ENCODE results near the gene BRSK2. TPM values are rescaled to one million over a fixed set of nuclear protein-coding genes. Genes with fewer than 3 reads are reported as not detected.

BRSK2 gene
- total and polyA plus RNA-seq, 4 donors = 0.55 to 1.0 (median 0.62) TPM

GRCh38 chr11:1401171-1401445 is 11.4 kb downstream of the BRSK2 start:
- H3K4me1 ChIP-seq (ENCODE audit: control insufficient read depth in 1 of 2, insufficient read depth in 2 of 2, low read length in 2 of 2) = no peaks in the 10 kb centered on the region
- DNase-seq (peak in 1 of 2 donors; percentile 29), ATAC-seq (ENCODE audit: low FRiP score) (no peak)
- no peak overlapping the region for H3K27ac ChIP-seq (ENCODE audit: low read depth in 1 of 2, low read length in 2 of 2)
- H3K4me3 ChIP-seq (ENCODE audit: low read length in 2 of 2) = no peak overlapping the region
- H3K36me3 ChIP-seq (ENCODE audit: control insufficient read depth in 1 of 2, insufficient read depth in 2 of 2, low read length in 1 of 2) = no peaks in the 10 kb centered on the region
- H3K27me3 ChIP-seq (ENCODE audit: control insufficient read depth in 1 of 2, insufficient read depth in 2 of 2, low read length in 1 of 2) = no peaks in the 10 kb centered on the region
- 81 to 86% methylated on average over 11 of the region's 11 CpGs for WGBS, 2 donors
- intact Hi-C loops (cut with DNase I) = no loop called here
- no peaks in the 10 kb centered on the region for H3K9me3 ChIP-seq (ENCODE audit: control insufficient read depth, low read length)

- no peak overlapping the region for H3K27ac ChIP-seq (ENCODE audit: low read depth in 1 of 2, low read length in 2 of 2)
- intact Hi-C loops (cut with DNase I) = no loop called here
- no peaks in the 10 kb centered on the region for H3K27me3 ChIP-seq (ENCODE audit: control insufficient read depth in 1 of 2, insufficient read depth in 2 of 2, low read length in 1 of 2)
- DNase-seq (peak; percentile 81 to 94), ATAC-seq (ENCODE audit: low FRiP score) (peak; percentile 47)
- no peaks in the 10 kb centered on the region for H3K4me1 ChIP-seq (ENCODE audit: control insufficient read depth in 1 of 2, insufficient read depth in 2 of 2, low read length in 2 of 2)
- H3K36me3 ChIP-seq (ENCODE audit: control insufficient read depth in 1 of 2, insufficient read depth in 2 of 2, low read length in 1 of 2) = no peaks in the 10 kb centered on the region
- no peaks in the 10 kb centered on the region for H3K9me3 ChIP-seq (ENCODE audit: control insufficient read depth, low read length)
- H3K4me3 ChIP-seq (ENCODE audit: low read length in 2 of 2) = no peak overlapping the region
- 19% methylated on average over 15 to 23 of the region's 23 CpGs for WGBS, 2 donors
Measured at GRCh38 chr11:1401656-1402221, 12.0 kb downstream of the BRSK2 start.

- DNase-seq (peak in 1 of 2 donors; percentile 41), ATAC-seq (ENCODE audit: low FRiP score) (no peak)
- intact Hi-C loops (cut with DNase I) = no loop called here
- H3K4me3 ChIP-seq (ENCODE audit: low read length in 2 of 2) = no peak overlapping the region
- 67 to 71% methylated on average over 22 to 23 of the region's 23 CpGs for WGBS, 2 donors
- no peaks in the 10 kb centered on the region for H3K4me1 ChIP-seq (ENCODE audit: control insufficient read depth in 1 of 2, insufficient read depth in 2 of 2, low read length in 2 of 2)
- no peaks in the 10 kb centered on the region for H3K27me3 ChIP-seq (ENCODE audit: control insufficient read depth in 1 of 2, insufficient read depth in 2 of 2, low read length in 1 of 2)
- H3K36me3 ChIP-seq (ENCODE audit: control insufficient read depth in 1 of 2, insufficient read depth in 2 of 2, low read length in 1 of 2) = no peaks in the 10 kb centered on the region
- no peak overlapping the region for H3K27ac ChIP-seq (ENCODE audit: low read depth in 1 of 2, low read length in 2 of 2)
- no peaks in the 10 kb centered on the region for H3K9me3 ChIP-seq (ENCODE audit: control insufficient read depth, low read length)
Measured at GRCh38 chr11:1402355-1403077, 12.8 kb downstream of the BRSK2 start.

- 92 to 95% methylated on average over 15 to 16 of the region's 16 CpGs for WGBS, 2 donors
- ATAC-seq (ENCODE audit: low FRiP score) (no peak), DNase-seq (peak in 1 of 2 donors; percentile 37)
- Histone ChIP-seq H3K4me3 (ENCODE audit: low read length in 2 of 2) (no peak overlapping the region), H3K4me1 (ENCODE audit: control insufficient read depth in 1 of 2, insufficient read depth in 2 of 2, low read length in 2 of 2) (no peaks in the 10 kb centered on the region), H3K9me3 (ENCODE audit: control insufficient read depth, low read length) (no peaks in the 10 kb centered on the region), H3K36me3 (ENCODE audit: control insufficient read depth in 1 of 2, insufficient read depth in 2 of 2, low read length in 1 of 2) (no peaks in the 10 kb centered on the region), H3K27me3 (ENCODE audit: control insufficient read depth in 1 of 2, insufficient read depth in 2 of 2, low read length in 1 of 2) (no peaks in the 10 kb centered on the region), H3K27ac (ENCODE audit: low read depth in 1 of 2, low read length in 2 of 2) (no peak overlapping the region)
- intact Hi-C loops (cut with DNase I) = no loop called here
Measured at GRCh38 chr11:1403078-1403620, 13.4 kb downstream of the BRSK2 start.

- no peak for ATAC-seq (ENCODE audit: low FRiP score)
- Histone ChIP-seq H3K4me3 (ENCODE audit: low read length in 2 of 2) (no peak overlapping the region), H3K9me3 (ENCODE audit: control insufficient read depth, low read length) (no peaks in the 10 kb centered on the region), H3K36me3 (ENCODE audit: control insufficient read depth in 1 of 2, insufficient read depth in 2 of 2, low read length in 1 of 2) (no peaks in the 10 kb centered on the region), H3K27ac (ENCODE audit: low read depth in 1 of 2, low read length in 2 of 2) (no peak overlapping the region), H3K27me3 (ENCODE audit: control insufficient read depth in 1 of 2, insufficient read depth in 2 of 2, low read length in 1 of 2) (no peaks in the 10 kb centered on the region), H3K4me1 (ENCODE audit: control insufficient read depth in 1 of 2, insufficient read depth in 2 of 2, low read length in 2 of 2) (no peaks in the 10 kb centered on the region)
- intact Hi-C loops (cut with DNase I) = no loop called here
- DNase-seq = peak in 1 of 2 donors; percentile 24
- 84% methylated on average over 23 of the region's 23 CpGs for WGBS, 2 donors
Measured at GRCh38 chr11:1403721-1404460, 14.2 kb downstream of the BRSK2 start.

- Histone ChIP-seq H3K27me3 (ENCODE audit: control insufficient read depth in 1 of 2, insufficient read depth in 2 of 2, low read length in 1 of 2) (no peaks in the 10 kb centered on the region), H3K27ac (ENCODE audit: low read depth in 1 of 2, low read length in 2 of 2) (no peak overlapping the region), H3K36me3 (ENCODE audit: control insufficient read depth in 1 of 2, insufficient read depth in 2 of 2, low read length in 1 of 2) (no peaks in the 10 kb centered on the region), H3K4me1 (ENCODE audit: control insufficient read depth in 1 of 2, insufficient read depth in 2 of 2, low read length in 2 of 2) (no peaks in the 10 kb centered on the region), H3K9me3 (ENCODE audit: control insufficient read depth, low read length) (no peaks in the 10 kb centered on the region), H3K4me3 (ENCODE audit: low read length in 2 of 2) (no peak overlapping the region)
- WGBS, 2 donors = 63 to 67% methylated on average over 23 to 25 of the region's 25 CpGs
- ATAC-seq (ENCODE audit: low FRiP score) (no peak), DNase-seq (no peak)
- intact Hi-C loops (cut with DNase I) = no loop called here
Measured at GRCh38 chr11:1404461-1405185, 14.9 kb downstream of the BRSK2 start.

- no peak overlapping the region for H3K27ac ChIP-seq (ENCODE audit: low read depth in 1 of 2, low read length in 2 of 2)
- intact Hi-C loops (cut with DNase I) = no loop called here
- H3K36me3 ChIP-seq (ENCODE audit: control insufficient read depth in 1 of 2, insufficient read depth in 2 of 2, low read length in 1 of 2) = no peaks in the 10 kb centered on the region
- 87 to 89% methylated on average over 23 to 24 of the region's 24 CpGs for WGBS, 2 donors
- no peak for DNase-seq
- no peaks in the 10 kb centered on the region for H3K27me3 ChIP-seq (ENCODE audit: control insufficient read depth in 1 of 2, insufficient read depth in 2 of 2, low read length in 1 of 2)
- no peak for ATAC-seq (ENCODE audit: low FRiP score)
- no peak overlapping the region for H3K4me3 ChIP-seq (ENCODE audit: low read length in 2 of 2)
- H3K9me3 ChIP-seq (ENCODE audit: control insufficient read depth, low read length) = no peaks in the 10 kb centered on the region
- H3K4me1 ChIP-seq (ENCODE audit: control insufficient read depth in 1 of 2, insufficient read depth in 2 of 2, low read length in 2 of 2) = no peaks in the 10 kb centered on the region
Measured at GRCh38 chr11:1405186-1406020, 15.7 kb downstream of the BRSK2 start.

Data from aorta (tissue), 5 donors.